Activated CD8-positive, alpha-beta memory T cell treated with anti-CD3 and anti-CD28 coated beads for 1 hour (primary cell): ENCODE measurements around the gene EMX2.
"Not testable (repeated sequence)": the region's sequence is repeated elsewhere in the genome, so short reads cannot be mapped to it uniquely, and the experiment has no call there.

Experiments
- DNase-seq, 2 donors: peaks; one replicate each; pipeline ENCODE4 v3.0.0-alpha.2; 2020; ENCODE audit warnings: low read depth in 1 of 2; ENCODE audit errors: extremely low read depth in 1 of 2

Gene EMX2

GRCh38 chr10:117554241-117554814 lies 11.8 kb downstream of the EMX2 start:
- DNase-seq, result no peak

DNA sequence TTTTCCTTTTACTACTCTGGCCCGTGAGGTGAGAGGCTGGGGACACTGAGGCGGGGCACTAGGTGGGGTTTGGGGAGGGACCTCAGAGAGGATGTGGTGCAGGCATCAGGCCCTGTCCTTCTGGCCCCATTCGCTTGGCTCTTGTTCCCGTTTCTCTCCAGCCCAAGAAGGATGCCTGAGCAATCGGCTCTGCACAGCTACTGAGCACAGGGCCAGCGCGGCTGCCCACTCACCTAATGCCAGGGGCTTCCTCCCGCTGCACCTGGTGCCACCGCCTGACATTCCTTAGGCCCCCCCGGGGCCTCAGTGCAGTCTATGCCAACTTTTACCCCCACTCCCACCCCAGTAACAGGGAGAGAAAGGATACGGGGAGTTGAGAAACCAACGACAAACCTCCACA lies 12.5 kb downstream of the EMX2 start:
- DNase-seq, result no peak

- no peak for DNase-seq
Observed at GRCh38 chr10:117555863-117556262, 13.3 kb downstream of the EMX2 start.

DNA sequence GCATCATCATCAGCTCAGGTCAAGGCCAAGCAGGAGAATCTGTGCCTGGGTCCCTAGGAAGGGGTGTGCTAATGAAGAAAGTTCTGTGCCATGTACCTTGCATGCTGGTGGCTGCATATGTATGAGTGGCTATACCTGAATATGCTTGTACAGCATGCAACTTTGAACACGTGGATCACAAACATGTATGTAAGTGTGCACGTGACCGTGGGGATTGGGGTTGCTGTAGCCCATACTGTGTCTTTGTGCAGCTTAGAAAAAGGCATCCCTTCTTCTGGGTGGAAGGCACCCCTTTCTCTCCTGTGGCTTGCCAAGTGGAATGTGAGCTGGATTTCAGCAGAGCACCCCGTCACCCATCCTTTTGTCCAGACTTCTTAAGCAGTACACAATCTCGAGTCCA lies 13.8 kb downstream of the EMX2 start:
- DNase-seq, result no peak

GRCh38 chr10:117559712-117560111 lies 17.2 kb downstream of the EMX2 start:
- DNase-seq, result no peak

GRCh38 chr10:117560942-117561341 lies 18.4 kb downstream of the EMX2 start:
- no peak for DNase-seq

- DNase-seq, result no peak
Observed at GRCh38 chr10:117562220-117562619, 19.7 kb downstream of the EMX2 start.

DNA sequence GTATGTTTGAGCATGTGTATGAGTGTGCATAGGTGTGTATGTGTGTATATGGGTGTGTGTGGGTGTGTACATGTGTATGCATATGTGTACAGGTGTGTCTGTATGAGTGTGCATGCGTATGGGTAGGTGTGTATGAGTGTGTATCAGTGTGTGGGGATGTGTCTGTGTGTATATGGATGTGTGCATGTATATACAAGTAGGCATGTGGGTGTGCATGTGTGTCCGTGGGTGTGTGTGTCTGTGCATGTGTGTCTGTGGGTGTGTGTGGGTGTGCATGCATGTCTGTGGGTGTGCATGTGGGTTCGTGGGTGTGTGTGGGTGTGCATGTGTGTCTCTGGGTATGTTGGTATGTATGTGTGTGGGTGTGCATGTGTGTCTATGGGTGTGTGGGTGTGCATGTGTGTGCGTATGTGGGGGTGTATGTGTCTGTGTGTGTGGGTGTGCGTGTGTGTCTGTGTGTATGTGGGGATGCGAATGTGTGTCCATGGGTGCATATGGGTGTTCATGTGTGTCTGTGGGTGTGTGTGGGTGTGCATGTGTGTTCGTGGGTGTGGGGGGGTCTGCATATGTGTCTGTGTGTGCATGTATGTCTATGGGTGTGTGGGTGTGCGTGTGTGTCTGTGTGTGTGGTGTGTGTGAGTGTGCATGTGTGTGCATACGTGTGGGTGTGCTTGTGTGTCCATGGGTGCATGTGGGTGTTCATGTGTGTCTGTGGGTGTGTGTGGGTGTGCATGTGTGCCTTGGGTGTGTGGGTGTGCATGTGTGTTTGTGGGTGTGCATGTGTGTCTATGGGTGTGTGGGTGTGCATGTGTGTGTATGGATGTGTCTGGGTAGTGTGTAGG lies 20.6 kb downstream of the EMX2 start:
- DNase-seq, result no peak

DNA sequence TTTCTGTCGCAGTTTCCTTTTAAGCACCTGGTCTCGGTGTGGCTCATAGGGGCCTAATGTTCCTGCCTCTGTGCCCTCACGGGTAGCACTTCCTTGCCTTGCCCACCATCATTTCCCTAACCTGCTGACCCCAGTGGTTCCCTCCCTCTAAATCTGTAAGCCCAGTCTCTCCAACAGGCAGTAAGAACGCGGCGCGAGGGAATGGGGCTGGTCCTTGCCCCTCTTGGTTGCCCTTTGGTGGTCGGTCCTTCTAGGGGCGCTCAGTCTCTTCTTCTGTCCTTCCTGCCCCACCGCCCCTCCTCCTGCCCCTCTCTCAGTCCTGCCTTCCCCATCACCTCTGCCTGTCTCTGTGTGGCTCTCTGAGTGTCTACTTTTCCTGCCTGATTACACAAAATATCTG lies 21.2 kb downstream of the EMX2 start:
- no peak for DNase-seq

- DNase-seq, result no peak
Observed at GRCh38 chr10:117565068-117565467, 22.5 kb downstream of the EMX2 start.

GRCh38 chr10:117568334-117568733 lies 25.8 kb downstream of the EMX2 start:
- no peak for DNase-seq

- DNase-seq, result no peak
Observed at GRCh38 chr10:117569610-117570390, 27.3 kb downstream of the EMX2 start.

- no peak for DNase-seq
Observed at GRCh38 chr10:117570880-117571279, 28.3 kb downstream of the EMX2 start.

DNA sequence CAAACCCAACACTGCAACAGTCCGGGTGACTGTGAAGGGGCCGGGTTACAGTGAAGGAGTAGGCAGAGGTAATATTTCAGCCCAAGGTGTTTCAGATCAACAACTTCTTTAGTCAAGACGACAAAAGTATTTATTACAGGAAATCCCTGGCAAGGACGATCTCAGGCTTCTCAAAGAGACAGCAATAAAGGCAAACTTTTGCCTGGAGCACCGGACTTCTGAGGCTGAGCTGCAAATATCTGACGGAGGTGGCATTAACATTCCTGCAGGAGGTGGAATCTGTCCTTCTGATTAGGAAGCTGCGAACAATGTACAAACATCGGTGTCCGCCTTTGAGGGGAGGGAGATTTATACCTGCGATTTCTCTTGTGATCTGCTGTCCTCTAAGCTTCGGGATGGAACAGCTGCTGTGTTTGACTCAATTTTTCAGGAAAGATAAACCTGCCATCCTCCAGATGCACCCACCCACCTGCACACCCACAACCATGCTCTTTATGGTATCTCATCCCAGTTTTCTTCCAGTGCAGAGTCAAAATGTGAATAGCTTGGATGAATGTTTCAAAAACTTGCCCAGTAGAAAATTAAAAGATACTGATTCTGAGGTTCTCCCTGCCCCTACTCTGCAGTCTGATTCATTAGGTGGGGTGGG lies 32.1 kb downstream of the EMX2 start:
- DNase-seq, result no peak

DNA sequence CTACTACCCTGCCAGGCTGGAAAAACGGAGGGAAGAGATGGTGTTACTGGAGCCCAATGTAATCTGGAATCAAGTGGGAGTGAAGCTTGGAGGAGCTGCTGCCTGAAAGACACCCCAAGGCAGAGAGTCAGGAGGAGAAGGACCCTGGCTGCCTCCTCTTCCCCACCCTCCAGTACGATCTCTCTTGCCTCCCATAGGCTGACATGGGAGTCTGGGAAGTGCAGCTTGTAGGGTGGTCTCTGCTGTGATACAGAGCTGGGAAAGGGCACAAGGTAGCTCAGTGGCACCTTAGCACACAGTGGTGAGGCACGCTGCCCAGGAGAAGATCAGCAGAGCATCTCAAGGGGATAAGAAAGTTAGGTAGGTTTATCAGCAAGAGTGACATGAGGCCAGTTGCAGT lies 35.9 kb downstream of the EMX2 start:
- no peak for DNase-seq

GRCh38 chr10:117578999-117579590 lies 36.5 kb downstream of the EMX2 start:
- no peak for DNase-seq

DNA sequence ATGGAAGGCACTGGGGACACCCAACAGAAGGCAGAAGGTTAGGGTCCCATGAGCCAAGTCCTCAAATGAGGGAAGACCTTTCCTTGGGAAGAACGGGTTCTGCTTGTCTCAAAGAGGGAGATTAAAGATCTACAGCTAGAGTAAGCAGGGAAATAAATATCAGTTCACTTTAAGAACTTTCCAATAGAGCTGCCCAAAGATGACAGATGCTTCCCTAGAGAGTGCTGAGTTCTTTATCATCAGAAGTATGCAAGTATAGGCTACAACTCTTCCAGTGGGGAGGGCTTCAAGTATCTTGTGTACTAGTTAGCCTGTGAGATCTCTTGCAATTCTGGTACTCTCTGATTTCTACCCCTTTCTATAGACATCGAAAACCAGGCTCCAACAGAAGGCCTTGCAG lies 39.4 kb downstream of the EMX2 start:
- no peak for DNase-seq

DNA sequence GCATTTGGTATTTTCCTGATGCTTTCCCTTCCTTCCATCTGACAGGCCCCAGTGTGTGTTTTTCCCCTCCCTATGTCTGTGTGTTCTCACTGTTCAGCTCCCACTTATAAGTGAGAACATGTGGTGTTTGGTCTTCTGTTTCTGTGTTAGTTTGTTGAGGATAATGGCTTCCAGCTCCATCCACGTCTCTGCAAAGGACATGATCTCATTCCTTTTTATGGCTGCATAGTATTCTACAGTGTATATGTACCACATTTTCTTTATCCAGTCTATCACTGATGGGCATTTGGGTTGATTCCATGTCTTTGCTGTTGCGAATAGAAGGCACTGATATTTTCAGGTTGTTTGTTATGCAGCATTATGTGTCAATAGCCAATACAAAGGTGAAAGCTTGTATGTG lies 42.3 kb downstream of the EMX2 start:
- not testable (repeated sequence) for DNase-seq

DNA sequence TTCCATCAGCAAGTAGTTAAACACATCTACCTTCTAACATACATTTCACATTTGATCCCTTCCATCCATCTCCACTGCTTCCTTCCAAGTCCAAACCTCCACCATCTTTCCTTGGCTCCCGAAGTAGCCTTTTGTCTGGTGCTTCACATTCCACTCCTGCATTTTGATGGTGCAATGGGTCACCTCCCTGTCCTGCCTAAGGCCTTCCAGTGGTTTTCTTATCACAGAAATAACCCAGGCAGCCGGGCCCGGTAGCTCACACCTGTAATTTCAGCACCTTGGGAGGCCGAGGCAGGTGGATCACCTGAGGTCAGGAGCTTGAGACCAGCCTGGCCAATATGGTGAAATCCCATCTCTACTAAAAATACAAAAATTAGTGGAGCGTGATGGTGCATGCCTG lies 44.5 kb downstream of the EMX2 start:
- DNase-seq, result no peak

- DNase-seq, result no peak
Observed at GRCh38 chr10:117590101-117590875, 47.7 kb downstream of the EMX2 start.
